Smooth muscle cell (in vitro differentiated cells): ENCODE data around the gene DZIP3. TPM values are rescaled to one million over a fixed set of nuclear protein-coding genes. Genes with fewer than 3 reads are reported as not detected.

Experiments used
- DNase-seq: peaks from one replicate; lab custom pipeline; 2025; ENCODE audit not compliant: unreplicated experiment; lab: John Stamatoyannopoulos, UW
- H2AFZ ChIP-seq: fragments of 200-600 bp; sonication (generic); 2 replicates; pipeline ENCODE4 v1.6.0; 2016; ENCODE audit warnings: antibody characterized with exemption, low read depth, mild to moderate bottlenecking
- H3F3A ChIP-seq: fragments of 200-600 bp; sonication (generic); 2 replicates; pipeline ENCODE4 v1.6.0; 2017; ENCODE audit warnings: antibody characterized with exemption, low read depth
- H3K27ac ChIP-seq: fragments of 200-600 bp; sonication (generic); 2 replicates; pipeline ENCODE4 v1.5.1; 2016; ENCODE audit warnings: low read depth, mild to moderate bottlenecking
- H3K27me3 ChIP-seq: fragments of 200-600 bp; sonication (generic); 2 replicates; pipeline ENCODE4 v1.6.1; 2016; ENCODE audit warnings: low read depth, mild to moderate bottlenecking
- H3K36me3 ChIP-seq: fragments of 200-600 bp; sonication (generic); 2 replicates; pipeline ENCODE4 v1.5.1; 2016; ENCODE audit warnings: low read depth
- H3K4me1 ChIP-seq: fragments of 200-600 bp; sonication (generic); 2 replicates; pipeline ENCODE4 v1.5.1; 2016; ENCODE audit warnings: low read depth
- H3K4me2 ChIP-seq: fragments of 200-600 bp; sonication (generic); 2 replicates; pipeline ENCODE4 v1.6.0; 2016; ENCODE audit warnings: mild to moderate bottlenecking
- H3K4me3 ChIP-seq: fragments of 200-600 bp; sonication (generic); 2 replicates; pipeline ENCODE4 v1.5.1; 2016; ENCODE audit warnings: mild to moderate bottlenecking
- H3K79me2 ChIP-seq: fragments of 200-600 bp; sonication (generic); 2 replicates; pipeline ENCODE4 v1.6.0; 2016; ENCODE audit warnings: low read depth, mild to moderate bottlenecking
- H3K9ac ChIP-seq: fragments of 200-600 bp; sonication (generic); 2 replicates; pipeline ENCODE4 v1.6.0; 2016; ENCODE audit warnings: low read depth
- H3K9me3 ChIP-seq: fragments of 200-600 bp; sonication (generic); replicated peaks from 2 replicates; pipeline ENCODE4 v1.5.1; 2016; ENCODE audit warnings: low read depth
- H4K20me1 ChIP-seq: fragments of 200-600 bp; sonication (generic); 2 replicates; pipeline ENCODE4 v1.6.0; 2016; ENCODE audit warnings: low read depth
- WGBS: methylation state at CpG from one replicate; pipeline ENCODE4 v1.1.7; 2016; ENCODE audit warnings: low lambda C conversion rate; 5-methylcytosine and 5-hydroxymethylcytosine counted together
- polyA plus RNA-seq: library from polyadenylated mRNA; unstranded; fragments of >200 nt; fragmentation: Nextera tagmentation; extraction: Ambion mirVana; gene quantifications from 2 replicates; pipeline ENCODE4 v1.2.1, GENCODE V29; 2016
- total RNA-seq: library from RNA; depleted of rRNA; stranded (reverse); fragments of >200 nt; gene quantifications from 2 replicates; pipeline ENCODE4 v1.2.3, GENCODE V29; 2014
- TF ChIP-seq, protein P1 (sequence below): fragments of 200-600 bp; sonication (generic); IDR thresholded peaks from 2 replicates; pipeline ENCODE4 v1.5.1; 2017; ENCODE audit warnings: borderline replicate concordance, mild to moderate bottlenecking, antibody characterized with exemption; ENCODE audit not compliant: insufficient read depth, poor library complexity, severe bottlenecking

The DZIP3 gene
- total and polyA plus RNA-seq, 2 experiments from 2014 or later: 6.2 to 13.8 TPM

DNA sequence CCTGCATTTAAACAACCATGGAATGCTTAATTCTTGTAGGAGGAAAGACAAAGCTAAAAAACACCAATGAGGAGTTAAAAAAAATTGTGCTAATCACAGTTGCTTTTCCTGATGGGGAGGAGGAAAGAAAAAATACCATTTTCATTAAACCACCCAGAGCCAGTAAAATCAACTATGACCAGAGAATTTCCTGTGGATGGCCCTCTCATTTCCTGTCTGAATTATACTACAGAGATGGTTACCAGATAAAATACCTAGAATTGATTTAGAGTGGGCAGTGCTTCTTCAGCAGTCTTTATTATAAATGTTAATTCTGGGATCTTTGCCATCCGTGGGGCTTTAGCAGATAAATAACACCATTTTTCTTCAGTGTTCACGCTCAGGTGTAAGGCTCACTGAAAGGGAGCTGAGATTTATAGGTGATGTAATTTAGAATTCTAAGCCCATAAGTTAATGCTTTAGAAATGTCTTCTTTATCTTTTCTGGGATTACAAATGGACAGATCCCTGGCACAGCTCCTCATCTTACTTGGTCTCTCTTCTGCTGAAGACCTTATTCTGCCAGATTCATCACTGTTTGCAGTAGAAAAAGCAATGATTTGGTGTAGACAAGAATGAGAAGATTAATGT is 129.8 kb downstream of the DZIP3 start:
- TF ChIP-seq, protein P1, sequence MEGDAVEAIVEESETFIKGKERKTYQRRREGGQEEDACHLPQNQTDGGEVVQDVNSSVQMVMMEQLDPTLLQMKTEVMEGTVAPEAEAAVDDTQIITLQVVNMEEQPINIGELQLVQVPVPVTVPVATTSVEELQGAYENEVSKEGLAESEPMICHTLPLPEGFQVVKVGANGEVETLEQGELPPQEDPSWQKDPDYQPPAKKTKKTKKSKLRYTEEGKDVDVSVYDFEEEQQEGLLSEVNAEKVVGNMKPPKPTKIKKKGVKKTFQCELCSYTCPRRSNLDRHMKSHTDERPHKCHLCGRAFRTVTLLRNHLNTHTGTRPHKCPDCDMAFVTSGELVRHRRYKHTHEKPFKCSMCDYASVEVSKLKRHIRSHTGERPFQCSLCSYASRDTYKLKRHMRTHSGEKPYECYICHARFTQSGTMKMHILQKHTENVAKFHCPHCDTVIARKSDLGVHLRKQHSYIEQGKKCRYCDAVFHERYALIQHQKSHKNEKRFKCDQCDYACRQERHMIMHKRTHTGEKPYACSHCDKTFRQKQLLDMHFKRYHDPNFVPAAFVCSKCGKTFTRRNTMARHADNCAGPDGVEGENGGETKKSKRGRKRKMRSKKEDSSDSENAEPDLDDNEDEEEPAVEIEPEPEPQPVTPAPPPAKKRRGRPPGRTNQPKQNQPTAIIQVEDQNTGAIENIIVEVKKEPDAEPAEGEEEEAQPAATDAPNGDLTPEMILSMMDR: no peak
- no peaks in the 10 kb centered on the region for H3K36me3 ChIP-seq
- 88% methylated on average over 2 of the region's 2 CpGs for WGBS
- H3K9me3 ChIP-seq: no peaks in the 10 kb centered on the region
- H3K4me2 ChIP-seq: no peak overlapping the region
- H3K27me3 ChIP-seq: no peaks in the 10 kb centered on the region
- H3K79me2 ChIP-seq: no peaks in the 10 kb centered on the region
- no peaks in the 10 kb centered on the region for H4K20me1 ChIP-seq
- H2AFZ ChIP-seq: no peak overlapping the region
- H3K27ac ChIP-seq: no peak overlapping the region
- H3K4me1 ChIP-seq: no peaks in the 10 kb centered on the region
- no peak overlapping the region for H3K4me3 ChIP-seq
- H3K9ac ChIP-seq: no peak overlapping the region
- no peak for DNase-seq
- no peaks in the 10 kb centered on the region for H3F3A ChIP-seq

GRCh38 chr3:108722724-108723123 is 133.2 kb downstream of the DZIP3 start:
- H3K27ac ChIP-seq: no peak overlapping the region
- no peak for DNase-seq
- H3K4me3 ChIP-seq: no peak overlapping the region
- no peaks in the 10 kb centered on the region for H3K79me2 ChIP-seq
- H3K9me3 ChIP-seq: no peaks in the 10 kb centered on the region
- H3F3A ChIP-seq: no peaks in the 10 kb centered on the region
- H4K20me1 ChIP-seq: no peaks in the 10 kb centered on the region
- 92% methylated on average over 1 of the region's 1 CpG for WGBS
- H3K9ac ChIP-seq: no peak overlapping the region
- H2AFZ ChIP-seq: no peak overlapping the region
- TF ChIP-seq, protein P1: no peak
- H3K27me3 ChIP-seq: no peaks in the 10 kb centered on the region
- no peaks in the 10 kb centered on the region for H3K4me1 ChIP-seq
- no peak overlapping the region for H3K4me2 ChIP-seq
- H3K36me3 ChIP-seq: no peaks in the 10 kb centered on the region

- 86% methylated on average over 4 of the region's 4 CpGs for WGBS
- H3K9me3 ChIP-seq: no peaks in the 10 kb centered on the region
- H2AFZ ChIP-seq: no peak overlapping the region
- no peaks in the 10 kb centered on the region for H3K36me3 ChIP-seq
- H3K4me3 ChIP-seq: no peak overlapping the region
- no peaks in the 10 kb centered on the region for H3F3A ChIP-seq
- TF ChIP-seq, protein P1: no peak
- no peak for DNase-seq
- H3K27me3 ChIP-seq: no peaks in the 10 kb centered on the region
- H3K4me1 ChIP-seq: no peaks in the 10 kb centered on the region
- H3K9ac ChIP-seq: no peak overlapping the region
- H3K79me2 ChIP-seq: no peaks in the 10 kb centered on the region
- H3K27ac ChIP-seq: no peak overlapping the region
- no peak overlapping the region for H3K4me2 ChIP-seq
- no peaks in the 10 kb centered on the region for H4K20me1 ChIP-seq
These were observed 134.6 kb downstream of the DZIP3 start for GRCh38 chr3:108724101-108724500.

DNA sequence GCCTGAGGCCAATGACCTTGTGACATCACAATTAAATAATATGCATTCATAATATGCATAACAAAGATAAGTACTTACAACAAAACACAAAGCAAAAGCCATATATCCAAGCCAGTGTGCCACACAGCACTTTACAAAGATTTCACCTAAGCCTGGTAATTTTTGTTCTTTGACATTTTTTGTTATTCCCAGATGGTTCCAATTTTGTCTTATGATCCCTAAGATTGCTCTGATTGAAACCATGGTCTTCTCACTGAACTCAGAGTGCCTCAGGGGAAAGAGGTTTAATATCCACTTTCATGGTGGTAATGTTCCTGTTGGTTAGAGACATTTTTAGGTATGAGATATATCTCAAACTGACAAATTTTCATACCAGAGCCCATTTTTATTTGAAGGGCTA is 138.6 kb downstream of the DZIP3 start:
- no peak overlapping the region for H3K4me2 ChIP-seq
- no peak overlapping the region for H3K27ac ChIP-seq
- H3K4me3 ChIP-seq: no peak overlapping the region
- no peak overlapping the region for H2AFZ ChIP-seq
- no peaks in the 10 kb centered on the region for H3K4me1 ChIP-seq
- no peak overlapping the region for H3K9ac ChIP-seq
- TF ChIP-seq, protein P1: no peak
- no peaks in the 10 kb centered on the region for H3K79me2 ChIP-seq
- DNase-seq: no peak
- H3K9me3 ChIP-seq: no peaks in the 10 kb centered on the region
- H4K20me1 ChIP-seq: no peaks in the 10 kb centered on the region
- H3K27me3 ChIP-seq: peaks cover 7% of the 10 kb centered on the region
- no peaks in the 10 kb centered on the region for H3F3A ChIP-seq
- no peaks in the 10 kb centered on the region for H3K36me3 ChIP-seq
